ENCODE data around the gene MALT1.
A peak's percentile ranks its signal among the peaks of the same experiment; 100 is the strongest.

The MALT1 gene

DNA sequence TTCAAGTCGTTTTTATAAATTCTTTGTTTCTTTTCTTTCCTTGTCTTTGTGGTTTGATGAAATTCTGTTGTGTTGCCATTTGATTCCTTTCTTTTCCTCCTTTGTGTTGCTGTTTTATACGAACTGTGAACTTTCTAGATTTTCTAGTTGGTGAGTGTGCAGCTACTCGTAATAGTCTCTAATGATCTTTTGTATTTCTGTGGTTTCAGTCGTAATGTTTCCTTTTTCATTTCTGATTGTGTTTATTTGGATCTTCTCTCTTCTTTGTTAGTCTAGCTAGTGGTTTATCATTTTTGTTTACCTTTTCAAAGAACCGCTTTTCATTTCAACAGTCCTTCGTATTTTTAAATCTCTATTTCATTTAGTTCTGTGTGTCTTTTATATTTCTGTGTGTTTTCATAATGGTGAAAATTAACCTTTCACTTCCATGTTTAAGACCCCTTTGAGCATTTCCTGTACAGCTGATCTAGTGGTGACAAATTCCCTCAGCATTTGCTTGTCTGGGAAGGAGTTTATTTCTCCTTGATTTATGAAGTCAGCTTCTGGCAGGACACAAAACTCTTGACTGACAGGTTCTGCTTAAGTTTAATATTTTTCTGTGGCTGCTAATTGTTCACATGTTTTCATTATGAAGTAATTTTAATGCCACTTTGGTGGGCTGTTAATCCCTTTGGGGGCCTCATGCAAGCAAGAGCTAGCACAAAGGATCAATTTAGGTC is 16.2 kb upstream of the MALT1 start:
- TF ChIP-seq ZFX (IDR thresholded peaks at IDR 0.05) (no peak), CTCF (conservative IDR thresholded peaks at IDR 0.05) (no peak)
- H3K27ac ChIP-seq = no peak overlapping the region

- no peak overlapping the region for H3K27ac ChIP-seq
- TF ChIP-seq CTCF (conservative IDR thresholded peaks at IDR 0.05) (no peak), ZFX (IDR thresholded peaks at IDR 0.05) (no peak)
Observed at GRCh38 chr18:58657081-58657480, 14.2 kb upstream of the MALT1 start.

- TF ChIP-seq CTCF (conservative IDR thresholded peaks at IDR 0.05) (no peak), ZFX (IDR thresholded peaks at IDR 0.05) (no peak)
- no peak overlapping the region for H3K27ac ChIP-seq
Observed at GRCh38 chr18:58657494-58657893, 13.8 kb upstream of the MALT1 start.

DNA sequence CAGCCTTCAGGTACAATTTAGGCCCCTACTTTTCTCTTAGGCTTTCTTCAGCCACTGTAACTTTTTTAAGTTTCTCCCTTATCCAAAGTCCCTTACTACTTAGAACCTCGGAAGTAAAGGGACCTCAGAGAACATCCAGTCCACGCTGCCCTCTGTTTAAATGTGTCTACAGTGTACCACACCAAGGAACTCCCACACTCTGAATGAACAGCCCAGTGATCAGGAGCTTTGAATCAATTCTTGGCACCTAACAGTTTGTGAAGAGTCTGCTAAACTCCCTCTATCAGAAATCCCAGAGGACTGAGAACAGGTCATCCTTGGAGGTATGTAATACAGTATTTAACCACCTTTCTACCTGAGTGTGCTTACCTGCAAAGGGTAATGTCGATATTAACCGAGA is 11.6 kb upstream of the MALT1 start:
- H3K27ac ChIP-seq = no peak overlapping the region

GRCh38 chr18:58660915-58661314 is 10.3 kb upstream of the MALT1 start:
- TF ChIP-seq ZFX (IDR thresholded peaks at IDR 0.05) (no peak), CTCF (conservative IDR thresholded peaks at IDR 0.05) (no peak)
- no peak overlapping the region for H3K27ac ChIP-seq

More for the DNA sequence above, 11.6 kb upstream of the MALT1 start:
- TF ChIP-seq ZFX (IDR thresholded peaks at IDR 0.05) = no peak
- TF ChIP-seq CTCF (conservative IDR thresholded peaks at IDR 0.05) = no peak

- TF ChIP-seq CTCF (conservative IDR thresholded peaks at IDR 0.05) (peak; percentile 17; the same call in 1 of the 2 replicates), ZFX (IDR thresholded peaks at IDR 0.05) (no peak)
- no peak overlapping the region for H3K27ac ChIP-seq
Observed at GRCh38 chr18:58661423-58661822, 9.8 kb upstream of the MALT1 start.

DNA sequence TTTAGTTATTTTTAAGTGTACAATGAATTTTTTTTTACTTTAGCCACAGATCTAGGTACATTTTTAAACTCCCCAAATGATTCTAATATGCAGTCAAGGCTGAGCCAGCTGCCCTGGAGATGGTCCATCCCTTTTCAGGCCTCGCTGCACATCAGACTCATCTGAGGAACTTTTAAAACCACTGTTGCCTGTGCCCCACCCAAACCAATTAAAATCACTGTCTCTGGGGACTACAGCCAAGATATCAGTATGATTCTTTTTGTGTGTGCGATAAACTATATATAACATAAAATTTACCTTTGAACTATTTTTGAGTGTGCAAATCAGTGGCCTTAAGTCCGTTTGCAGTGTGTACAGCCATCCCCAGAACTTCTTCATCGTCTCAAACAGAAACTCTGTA is 9.1 kb upstream of the MALT1 start:
- no peak overlapping the region for H3K27ac ChIP-seq
- TF ChIP-seq ZFX (IDR thresholded peaks at IDR 0.05) (no peak), CTCF (conservative IDR thresholded peaks at IDR 0.05) (no peak)

Data from C4-2B (cell line).